A549 (cell line): ENCODE measurements around the gene CD2BP2. TPM values are rescaled to one million over a fixed set of nuclear protein-coding genes. Genes with fewer than 3 reads are reported as not detected.

Experiments used
- ATAC-seq, 2 experiments: fragments of 200-7000 bp in 1 of 2; fragments of >200 bp in 1 of 2; cut with Nextera tagmentation in 1 of 2; cut with Tn5 transposase in 1 of 2; 3 replicates each; pipeline versions ENCODE4 v1.8.0 to v1.9.1; 2018 to 2020; ENCODE audit warnings: mild to moderate bottlenecking in 1 of 2, moderate library complexity in 1 of 2
- CTCF ChIA-PET: fragments of 300-600 bp; sonication (Branson Sonifier 250); formaldehyde crosslinking; extraction: SDS; loops from one replicate; lab custom pipeline; 2021; ENCODE audit warnings: antibody characterized with exemption, inconsistent platforms; lab: Yijun Ruan, JAX
- POLR2A ChIA-PET: fragments of 350-600 bp; formaldehyde crosslinking; extraction: SDS; loops from one replicate; lab custom pipeline; 2021; ENCODE audit warnings: antibody characterized with exemption, inconsistent platforms; lab: Yijun Ruan, JAX
- DNase-seq, 2 experiments: peaks; one replicate each; pipeline versions ENCODE4 v3.0.0 to v3.0.0-alpha.2; 2011 to 2016; ENCODE audit warnings: low read depth in 1 of 2, low spot score in 1 of 2
- FAIRE-seq: peaks from 2 replicates; lab custom pipeline; 2011; peaks lifted over from hg19 to GRCh38; lab: Jason Lieb, UNC
- H3K27ac ChIP-seq, 2 experiments: fragments of >200 bp; sonication (Bioruptor Twin); formaldehyde crosslinking; 3 replicates each; pipeline ENCODE4 v1.5.1; 2016 to 2017
- H3K4me1 ChIP-seq: fragments of >200 bp; sonication (Bioruptor Twin); formaldehyde crosslinking; 3 replicates; pipeline ENCODE4 v1.6.1; 2016
- H3K4me2 ChIP-seq: fragments of >200 bp; sonication (Bioruptor Twin); formaldehyde crosslinking; 3 replicates; pipeline ENCODE4 v1.6.1; 2016
- H3K4me3 ChIP-seq: fragments of >200 bp; sonication (Bioruptor Twin); formaldehyde crosslinking; 3 replicates; pipeline ENCODE4 v1.5.1; 2016
- H3K9me3 ChIP-seq: fragments of >200 bp; sonication (Bioruptor Twin); formaldehyde crosslinking; 3 replicates; pipeline ENCODE4 v1.6.1; 2016
- EP300 ChIP-seq, 2 experiments: fragments of >200 bp; sonication (Bioruptor Twin); formaldehyde crosslinking; IDR thresholded peaks; 2 replicates in 1 of 2; 3 replicates in 1 of 2; pipeline ENCODE4 v1.6.1; 2016 to 2017
- FOXS1 ChIP-seq: fragments of 250-450 bp; sonication (Bioruptor Pico); IDR thresholded peaks from 2 replicates; pipeline ENCODE4 v1.5.0; 2020; ENCODE audit warnings: mild to moderate bottlenecking, moderate library complexity
- HDAC2 ChIP-seq: fragments of 200-600 bp; sonication (generic); IDR thresholded peaks from 2 replicates; pipeline ENCODE4 v1.6.1; 2016
- HEYL ChIP-seq: fragments of 250-450 bp; sonication (Bioruptor Pico); IDR thresholded peaks from 2 replicates; pipeline ENCODE4 v1.8.0; 2021; ENCODE audit warnings: mild to moderate bottlenecking, moderate library complexity
- HOXB5 ChIP-seq: fragments of 250-450 bp; sonication (Bioruptor Pico); IDR thresholded peaks from 2 replicates; pipeline ENCODE4 v1.5.0; 2020; ENCODE audit warnings: mild to moderate bottlenecking, moderate library complexity
- MAFK ChIP-seq: fragments of 450-650 bp; IDR thresholded peaks from 2 replicates; pipeline ENCODE4 v1.6.1; 2014; ENCODE audit not compliant: partially characterized antibody
- NFE2L2 ChIP-seq: fragments of 150-350 bp; conservative IDR thresholded peaks from 2 replicates; pipeline ENCODE4 v1.6.1; 2014; ENCODE audit warnings: low read length
- NPAS2 ChIP-seq: fragments of 250-450 bp; sonication (Bioruptor Pico); IDR thresholded peaks from 2 replicates; pipeline ENCODE4 v1.8.0; 2022; ENCODE audit warnings: mild to moderate bottlenecking, moderate library complexity, borderline replicate concordance
- NR3C1 ChIP-seq: fragments of >200 bp; sonication (Bioruptor Twin); formaldehyde crosslinking; IDR thresholded peaks from 3 replicates; pipeline ENCODE4 v1.6.1; 2017
- RAD21 ChIP-seq, 2 experiments: fragments of >200 bp in 1 of 2; sonication (Bioruptor Twin) in 1 of 2; formaldehyde crosslinking in 1 of 2; IDR thresholded peaks in 1 of 2; conservative IDR thresholded peaks in 1 of 2; 2 replicates in 1 of 2; 3 replicates in 1 of 2; pipeline ENCODE4 v1.6.1; 2012 to 2018; ENCODE audit warnings: inconsistent platforms in 1 of 2
- RARB ChIP-seq: fragments of 250-450 bp; sonication (Bioruptor Pico); IDR thresholded peaks from 2 replicates; pipeline ENCODE4 v1.8.0; 2021; ENCODE audit warnings: mild to moderate bottlenecking, moderate library complexity
- RCOR1 ChIP-seq: fragments of 150-350 bp; IDR thresholded peaks from 2 replicates; pipeline ENCODE4 v1.6.1; 2014; ENCODE audit warnings: antibody characterized with exemption, low read length, low read depth
- SMC3 ChIP-seq: fragments of >200 bp; sonication (Bioruptor Twin); formaldehyde crosslinking; IDR thresholded peaks from 3 replicates; pipeline ENCODE4 v1.6.1; 2018; ENCODE audit warnings: inconsistent platforms
- TP53 ChIP-seq: fragments of 250-450 bp; sonication (Bioruptor Pico); IDR thresholded peaks from 2 replicates; pipeline ENCODE4 v1.5.0; 2021; ENCODE audit warnings: mild to moderate bottlenecking, moderate library complexity
- ZNF302 ChIP-seq: fragments of 250-450 bp; sonication (Bioruptor Pico); IDR thresholded peaks from 2 replicates; pipeline ENCODE4 v1.9.0; 2021; ENCODE audit warnings: inconsistent platforms, mild to moderate bottlenecking, moderate library complexity
- WGBS: methylation state at CpG from one replicate; pipeline ENCODE4 v1.1.6; 2017; ENCODE audit errors: missing lambda C conversion rate; 5-methylcytosine and 5-hydroxymethylcytosine counted together
- polyA plus RNA-seq, 4 experiments: library from polyadenylated mRNA; depleted of rRNA in 3 of 4; stranded (reverse); fragments of >200 nt; fragmentation: RNase III in 1 of 4; extraction: RNeasy Plus Mini Kit Qiagen cat#74134 plus additional on column Dnase treatment in 1 of 4; gene quantifications; 2 replicates in 3 of 4; 3 replicates in 1 of 4; pipeline ENCODE4 v1.2.3, GENCODE V29; 2011 to 2017
- TF ChIP-seq, protein P1 (sequence below): fragments of >200 bp; sonication (Bioruptor Twin); formaldehyde crosslinking; IDR thresholded peaks from 2 replicates; pipeline ENCODE4 v1.6.1; 2016
- TF ChIP-seq, protein P2 (sequence below): fragments of 250-450 bp; sonication (Bioruptor Pico); IDR thresholded peaks from 2 replicates; pipeline ENCODE4 v1.5.0; 2021; ENCODE audit warnings: mild to moderate bottlenecking, moderate library complexity, borderline replicate concordance
- TF ChIP-seq, protein P3 (sequence below): IDR thresholded peaks from 2 replicates; pipeline ENCODE4 v1.6.1; 2012; ENCODE audit warnings: low read depth, borderline replicate concordance
- TF ChIP-seq, protein P4 (sequence below): IDR thresholded peaks from 2 replicates; pipeline ENCODE4 v1.6.1; 2012
- TF ChIP-seq, protein P5 (sequence below): fragments of >200 bp; sonication (Bioruptor Twin); formaldehyde crosslinking; IDR thresholded peaks from 3 replicates; pipeline ENCODE4 v1.5.1; 2016

The CD2BP2 gene
- polyA plus RNA-seq, 2 of the 4 experiments (the other 2 are of a cell fraction), result 35.6 to 54.0 TPM

DNA sequence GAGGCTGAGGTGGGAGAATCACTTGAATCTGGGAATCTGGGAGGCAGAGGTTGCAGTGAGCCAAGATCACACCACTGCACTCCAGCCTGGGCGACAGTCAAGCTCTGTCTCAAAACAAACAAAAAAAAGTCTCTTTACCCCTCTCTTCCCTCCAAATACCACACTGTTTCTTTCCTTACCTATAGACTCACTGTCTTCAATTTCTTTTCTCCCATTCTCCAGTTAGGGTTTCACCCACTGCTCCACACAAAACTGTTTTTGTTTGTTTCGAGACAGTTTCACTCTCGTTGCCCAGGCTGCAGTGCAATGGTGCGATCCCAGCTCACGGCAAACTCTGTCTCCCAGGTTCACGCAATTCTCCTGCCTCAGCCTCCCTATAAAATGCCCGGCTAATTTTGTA is 6.1 kb upstream of the CD2BP2 start:
- ATAC-seq, result no peak
- Histone ChIP-seq H3K4me2 (no peak overlapping the region), H3K9me3 (no peaks in the 10 kb centered on the region), H3K4me3 (no peak overlapping the region), H3K27ac (no peak overlapping the region), H3K4me1 (peaks cover 16% of the 10 kb centered on the region)
- CTCF ChIA-PET, result no interaction called here
- no peak for FAIRE-seq
- TF ChIP-seq ZNF302 (CRISPR knock-in tag), result no peak
- TF ChIP-seq, protein P1, sequence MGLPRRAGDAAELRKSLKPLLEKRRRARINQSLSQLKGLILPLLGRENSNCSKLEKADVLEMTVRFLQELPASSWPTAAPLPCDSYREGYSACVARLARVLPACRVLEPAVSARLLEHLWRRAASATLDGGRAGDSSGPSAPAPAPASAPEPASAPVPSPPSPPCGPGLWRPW, result no peak
- no peak for TF ChIP-seq TP53 (CRISPR knock-in tag)
- TF ChIP-seq HOXB5, result no peak
- TF ChIP-seq NPAS2 (CRISPR knock-in tag), result no peak
- TF ChIP-seq HEYL (CRISPR knock-in tag), result no peak
- TF ChIP-seq, protein P2, sequence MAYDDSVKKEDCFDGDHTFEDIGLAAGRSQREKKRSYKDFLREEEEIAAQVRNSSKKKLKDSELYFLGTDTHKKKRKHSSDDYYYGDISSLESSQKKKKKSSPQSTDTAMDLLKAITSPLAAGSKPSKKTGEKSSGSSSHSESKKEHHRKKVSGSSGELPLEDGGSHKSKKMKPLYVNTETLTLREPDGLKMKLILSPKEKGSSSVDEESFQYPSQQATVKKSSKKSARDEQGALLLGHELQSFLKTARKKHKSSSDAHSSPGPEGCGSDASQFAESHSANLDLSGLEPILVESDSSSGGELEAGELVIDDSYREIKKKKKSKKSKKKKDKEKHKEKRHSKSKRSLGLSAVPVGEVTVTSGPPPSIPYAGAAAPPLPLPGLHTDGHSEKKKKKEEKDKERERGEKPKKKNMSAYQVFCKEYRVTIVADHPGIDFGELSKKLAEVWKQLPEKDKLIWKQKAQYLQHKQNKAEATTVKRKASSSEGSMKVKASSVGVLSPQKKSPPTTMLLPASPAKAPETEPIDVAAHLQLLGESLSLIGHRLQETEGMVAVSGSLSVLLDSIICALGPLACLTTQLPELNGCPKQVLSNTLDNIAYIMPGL (CRISPR knock-in tag), result no peak
- no peak for TF ChIP-seq RAD21 (conservative IDR thresholded peaks at IDR 0.05 in 1 of 2, IDR thresholded peaks at IDR 0.05 in 1 of 2)
- TF ChIP-seq HDAC2, result no peak
- no peak for TF ChIP-seq RCOR1
- TF ChIP-seq, protein P3, sequence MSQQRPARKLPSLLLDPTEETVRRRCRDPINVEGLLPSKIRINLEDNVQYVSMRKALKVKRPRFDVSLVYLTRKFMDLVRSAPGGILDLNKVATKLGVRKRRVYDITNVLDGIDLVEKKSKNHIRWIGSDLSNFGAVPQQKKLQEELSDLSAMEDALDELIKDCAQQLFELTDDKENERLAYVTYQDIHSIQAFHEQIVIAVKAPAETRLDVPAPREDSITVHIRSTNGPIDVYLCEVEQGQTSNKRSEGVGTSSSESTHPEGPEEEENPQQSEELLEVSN, result no peak
- TF ChIP-seq MAFK, result no peak
- TF ChIP-seq, protein P4, sequence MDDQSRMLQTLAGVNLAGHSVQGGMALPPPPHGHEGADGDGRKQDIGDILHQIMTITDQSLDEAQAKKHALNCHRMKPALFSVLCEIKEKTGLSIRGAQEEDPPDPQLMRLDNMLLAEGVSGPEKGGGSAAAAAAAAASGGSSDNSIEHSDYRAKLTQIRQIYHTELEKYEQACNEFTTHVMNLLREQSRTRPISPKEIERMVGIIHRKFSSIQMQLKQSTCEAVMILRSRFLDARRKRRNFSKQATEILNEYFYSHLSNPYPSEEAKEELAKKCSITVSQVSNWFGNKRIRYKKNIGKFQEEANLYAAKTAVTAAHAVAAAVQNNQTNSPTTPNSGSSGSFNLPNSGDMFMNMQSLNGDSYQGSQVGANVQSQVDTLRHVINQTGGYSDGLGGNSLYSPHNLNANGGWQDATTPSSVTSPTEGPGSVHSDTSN, result no peak
- TF ChIP-seq NR3C1, result no peak
- TF ChIP-seq NFE2L2, result no peak
- TF ChIP-seq SMC3, result no peak
- TF ChIP-seq RARB (CRISPR knock-in tag), result no peak
- no peak for DNase-seq
- WGBS, result 96% methylated on average over 7 of the region's 7 CpGs
- POLR2A ChIA-PET, result no interaction called here

DNA sequence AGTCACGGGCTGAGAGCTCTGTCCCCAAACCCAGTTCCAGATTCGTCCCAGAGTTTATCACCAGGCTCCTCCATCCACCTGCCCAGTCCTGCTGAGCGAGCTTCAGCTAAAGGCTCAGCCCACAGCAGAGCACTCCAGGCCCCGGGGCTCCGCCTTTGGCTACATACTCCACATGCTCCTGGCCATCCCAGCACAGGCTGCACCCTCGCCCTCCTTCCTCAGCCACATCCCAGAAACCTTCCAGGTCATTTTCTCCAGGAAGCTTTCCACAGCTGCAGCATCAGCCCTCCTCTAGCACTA is 4.7 kb upstream of the CD2BP2 start:
- ChIA-PET CTCF (interaction anchor here (0.9 to 1.2 kb wide), 2 partner anchors 9 to 49 kb away, joined by 3 to 4 read pairs; no protein-coding TSS in a partner anchor), POLR2A (interaction anchor here (2.3 kb wide), 1 partner anchor 11 kb away, joined by 8 read pairs; no protein-coding TSS in a partner anchor)
- WGBS, result 88% methylated on average over 6 of the region's 6 CpGs
- no peak for DNase-seq
- no peaks in the 10 kb centered on the region for H3K9me3 ChIP-seq
- H3K27ac ChIP-seq, result no peak overlapping the region
- H3K4me3 ChIP-seq, result no peak overlapping the region
- TF ChIP-seq, protein P5, sequence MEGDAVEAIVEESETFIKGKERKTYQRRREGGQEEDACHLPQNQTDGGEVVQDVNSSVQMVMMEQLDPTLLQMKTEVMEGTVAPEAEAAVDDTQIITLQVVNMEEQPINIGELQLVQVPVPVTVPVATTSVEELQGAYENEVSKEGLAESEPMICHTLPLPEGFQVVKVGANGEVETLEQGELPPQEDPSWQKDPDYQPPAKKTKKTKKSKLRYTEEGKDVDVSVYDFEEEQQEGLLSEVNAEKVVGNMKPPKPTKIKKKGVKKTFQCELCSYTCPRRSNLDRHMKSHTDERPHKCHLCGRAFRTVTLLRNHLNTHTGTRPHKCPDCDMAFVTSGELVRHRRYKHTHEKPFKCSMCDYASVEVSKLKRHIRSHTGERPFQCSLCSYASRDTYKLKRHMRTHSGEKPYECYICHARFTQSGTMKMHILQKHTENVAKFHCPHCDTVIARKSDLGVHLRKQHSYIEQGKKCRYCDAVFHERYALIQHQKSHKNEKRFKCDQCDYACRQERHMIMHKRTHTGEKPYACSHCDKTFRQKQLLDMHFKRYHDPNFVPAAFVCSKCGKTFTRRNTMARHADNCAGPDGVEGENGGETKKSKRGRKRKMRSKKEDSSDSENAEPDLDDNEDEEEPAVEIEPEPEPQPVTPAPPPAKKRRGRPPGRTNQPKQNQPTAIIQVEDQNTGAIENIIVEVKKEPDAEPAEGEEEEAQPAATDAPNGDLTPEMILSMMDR, result no peak
- TF ChIP-seq FOXS1, result no peak
- no peak for TF ChIP-seq EP300 (IDR thresholded peaks at IDR 0.05)
- no peak for FAIRE-seq
- ATAC-seq, result no peak
- no peak overlapping the region for H3K4me2 ChIP-seq
- H3K4me1 ChIP-seq, result peaks cover 19% of the 10 kb centered on the region
